ENCODE results near the gene ELK4. TPM values are rescaled to one million over a fixed set of nuclear protein-coding genes. Genes with fewer than 3 reads are reported as not detected.

Gene ELK4, protein sequence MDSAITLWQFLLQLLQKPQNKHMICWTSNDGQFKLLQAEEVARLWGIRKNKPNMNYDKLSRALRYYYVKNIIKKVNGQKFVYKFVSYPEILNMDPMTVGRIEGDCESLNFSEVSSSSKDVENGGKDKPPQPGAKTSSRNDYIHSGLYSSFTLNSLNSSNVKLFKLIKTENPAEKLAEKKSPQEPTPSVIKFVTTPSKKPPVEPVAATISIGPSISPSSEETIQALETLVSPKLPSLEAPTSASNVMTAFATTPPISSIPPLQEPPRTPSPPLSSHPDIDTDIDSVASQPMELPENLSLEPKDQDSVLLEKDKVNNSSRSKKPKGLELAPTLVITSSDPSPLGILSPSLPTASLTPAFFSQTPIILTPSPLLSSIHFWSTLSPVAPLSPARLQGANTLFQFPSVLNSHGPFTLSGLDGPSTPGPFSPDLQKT
- total RNA-seq = 23.2 and 35.2 TPM in 2 replicates

DNA sequence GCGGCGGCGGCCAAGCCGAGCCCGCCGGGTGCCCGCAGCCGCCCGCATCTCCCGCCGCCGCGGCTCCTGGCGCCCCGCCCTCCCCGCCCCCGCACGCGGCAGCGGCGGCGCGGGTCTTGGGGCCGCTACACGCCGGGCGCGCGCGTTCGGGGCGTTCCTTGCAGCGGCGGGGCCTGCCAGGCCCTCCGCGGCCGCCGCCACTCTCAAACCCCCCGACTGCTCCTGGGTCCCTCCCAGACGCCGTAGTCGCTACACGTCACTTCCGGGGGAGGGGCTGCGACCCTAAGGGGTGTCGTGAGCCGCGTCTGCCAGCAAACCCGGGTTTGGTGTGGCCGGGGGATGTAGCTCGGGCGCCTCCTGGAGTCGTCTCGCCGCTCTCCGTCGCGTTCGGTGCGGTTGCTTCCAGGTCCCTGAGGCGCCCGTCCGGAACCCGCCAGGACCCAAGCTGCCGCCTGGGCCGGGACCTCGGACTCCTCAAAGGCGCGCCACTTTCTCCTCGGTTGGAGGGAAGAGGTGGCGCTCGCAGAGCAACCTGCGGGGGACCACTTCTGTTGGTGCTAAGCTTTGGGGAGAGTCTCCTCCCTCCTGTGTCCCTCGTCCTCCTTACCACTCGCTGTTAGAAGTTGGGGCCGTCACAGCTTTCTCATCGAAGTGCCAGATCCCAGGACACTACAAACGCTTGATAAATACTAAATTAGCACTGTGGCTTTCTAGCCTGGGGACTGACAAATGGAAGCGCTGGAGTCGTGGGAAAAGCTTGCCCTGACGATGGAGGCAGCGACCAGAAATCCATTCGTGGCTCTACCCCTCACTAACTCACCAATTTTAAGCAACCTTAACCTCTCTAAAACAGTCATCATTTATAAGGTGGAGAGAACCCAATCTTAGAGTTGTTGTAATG is at the start of gene ELK4:
Gene ELK4, minus strand, starts transcription at position 244 of the 901 bp plus-strand sequence. CDS start 8,129 bp downstream, outside the sequence.
- no peak for DNase-seq (ENCODE audit: extremely low read depth, low read depth, low spot score)

GRCh38 chr1:205681364-205681763 is 49.6 kb upstream of the ELK4 start:
- no peak for DNase-seq (ENCODE audit: extremely low read depth, low read depth, low spot score)

GRCh38 chr1:205680073-205680851 is 48.5 kb upstream of the ELK4 start, which contains the start of gene SLC45A3:
SLC45A3 (minus strand) TSS chr1:205680509; CDS start chr1:205664656, 15,853 bp downstream.
- DNase-seq (ENCODE audit: extremely low read depth, low read depth, low spot score) = no peak

DNA sequence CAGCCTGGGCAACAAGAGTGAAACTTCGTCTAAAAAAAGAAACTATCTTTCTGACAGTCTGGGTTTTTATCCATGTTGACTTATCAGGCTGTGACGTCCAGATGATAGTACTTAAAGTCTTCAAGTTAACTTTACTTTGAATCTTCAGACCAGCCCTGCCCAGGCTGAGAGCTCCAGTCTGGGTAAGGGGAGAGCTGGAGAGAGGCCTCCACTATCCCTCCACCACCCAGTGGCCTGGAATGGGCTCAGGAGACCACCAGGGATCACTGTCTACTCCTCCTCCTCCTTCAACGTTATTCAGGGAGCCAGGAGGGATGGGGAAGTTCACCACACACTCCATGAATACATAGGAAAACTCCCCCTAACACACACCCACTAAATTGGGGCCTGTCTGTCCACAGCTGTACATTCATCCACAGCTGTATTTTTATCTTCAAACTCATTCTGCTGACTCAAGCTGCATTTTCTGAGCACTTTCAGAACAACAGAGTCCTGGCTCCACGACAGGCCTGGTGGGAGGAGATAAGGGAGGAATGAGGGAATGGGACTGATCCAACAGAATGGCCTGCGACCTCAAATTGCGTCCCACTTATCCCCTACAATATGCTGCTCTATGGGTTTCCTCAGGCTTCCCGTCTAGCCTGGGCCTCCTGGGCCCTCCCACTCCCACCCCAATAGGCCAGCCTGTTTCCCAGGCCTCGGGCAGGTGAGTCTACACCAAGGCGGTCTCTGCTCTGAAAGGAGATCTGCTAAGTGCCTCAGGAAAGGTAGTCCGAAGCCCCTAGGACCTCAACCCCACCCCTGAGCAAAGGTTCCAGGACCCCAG is 46.7 kb upstream of the ELK4 start:
- DNase-seq (ENCODE audit: extremely low read depth, low read depth, low spot score) = no peak

DNA sequence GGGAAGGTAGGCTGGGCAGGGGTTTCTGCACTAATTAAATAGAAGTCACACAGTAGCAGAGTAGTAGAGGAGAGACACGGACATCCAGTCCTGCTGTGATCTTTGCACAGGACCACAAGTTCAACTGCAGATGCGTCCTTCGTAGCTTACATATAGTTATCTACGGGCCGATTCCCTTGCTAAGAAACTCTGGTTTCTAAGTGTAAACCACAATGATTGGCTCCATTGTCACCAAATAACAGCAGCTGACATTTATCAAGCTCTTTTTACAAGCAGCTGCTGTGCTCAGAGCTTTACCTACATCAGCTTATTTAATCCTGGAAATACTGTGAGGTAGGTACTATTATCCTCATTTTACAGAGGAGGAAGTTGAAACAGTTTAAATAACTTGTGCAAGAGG is 45.4 kb upstream of the ELK4 start:
- no peak for DNase-seq (ENCODE audit: extremely low read depth, low read depth, low spot score)

- DNase-seq (ENCODE audit: extremely low read depth, low read depth, low spot score) = no peak
Observed at GRCh38 chr1:205676597-205676996, 44.8 kb upstream of the ELK4 start.

GRCh38 chr1:205676002-205676401 is 44.2 kb upstream of the ELK4 start:
- no peak for DNase-seq (ENCODE audit: extremely low read depth, low read depth, low spot score)

DNA sequence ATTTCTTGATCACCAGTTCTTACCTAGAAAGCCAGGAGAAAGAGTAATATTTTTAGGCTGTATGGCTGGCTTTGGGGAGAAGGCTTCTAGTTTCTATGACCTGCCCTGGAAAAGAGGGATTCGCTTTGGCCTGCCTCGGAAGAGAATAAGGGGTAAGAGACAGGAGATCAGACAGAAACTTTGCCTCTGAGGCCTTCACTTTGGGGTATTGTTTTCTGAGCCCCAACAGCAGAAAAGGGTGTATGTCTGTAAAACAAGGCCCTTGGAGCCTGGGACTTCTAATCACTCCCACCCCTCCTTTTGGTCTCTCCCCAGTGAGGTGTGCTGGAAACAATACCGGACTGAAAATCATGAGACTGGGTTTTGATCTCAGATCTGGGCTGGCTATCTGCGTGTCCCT is 43.4 kb upstream of the ELK4 start:
- DNase-seq (ENCODE audit: extremely low read depth, low read depth, low spot score) = no peak

DNA sequence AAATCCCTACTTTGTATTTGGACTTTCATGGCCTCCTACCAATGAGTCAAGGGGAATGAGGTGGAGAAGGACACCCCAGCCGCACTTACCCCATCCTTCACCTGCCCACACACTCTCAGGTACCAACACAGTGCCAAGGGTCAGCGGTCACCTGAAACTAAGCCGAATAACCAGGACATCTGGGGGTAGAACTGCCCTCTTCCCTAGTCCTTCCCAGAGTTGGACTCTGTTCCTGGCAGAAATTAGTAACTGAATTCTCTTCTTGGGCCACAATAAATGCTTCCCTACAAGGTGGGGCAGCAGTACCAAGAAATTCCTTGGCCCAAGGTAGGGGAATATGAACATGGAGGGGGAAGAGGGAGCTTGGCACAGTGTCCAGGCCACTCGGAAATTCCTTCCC is 41.2 kb upstream of the ELK4 start:
- no peak for DNase-seq (ENCODE audit: extremely low read depth, low read depth, low spot score)

DNA sequence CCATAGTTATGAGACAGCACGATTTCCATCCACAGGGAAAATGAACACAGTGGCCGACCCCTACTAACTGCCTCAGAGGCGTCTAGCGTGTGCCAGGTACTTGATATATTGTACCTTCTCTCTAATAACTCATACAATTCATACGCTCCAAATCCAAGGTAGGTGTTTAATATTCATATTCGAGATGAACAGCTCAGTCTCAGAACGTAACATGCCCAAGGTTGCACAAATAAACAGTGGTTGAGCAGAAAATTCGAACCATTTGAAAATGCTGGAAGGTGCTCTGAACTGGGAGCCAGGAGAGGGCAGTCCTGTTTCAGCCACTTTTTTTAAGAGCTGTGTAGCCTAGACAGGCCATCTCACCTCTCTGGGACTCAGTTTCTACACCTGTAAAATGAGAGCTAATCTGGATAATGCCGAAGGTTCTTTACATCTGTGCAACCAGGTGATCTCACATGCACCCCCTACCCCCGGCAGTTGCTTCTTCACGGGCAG is 40.6 kb upstream of the ELK4 start:
- DNase-seq (ENCODE audit: extremely low read depth, low read depth, low spot score) = no peak

DNA sequence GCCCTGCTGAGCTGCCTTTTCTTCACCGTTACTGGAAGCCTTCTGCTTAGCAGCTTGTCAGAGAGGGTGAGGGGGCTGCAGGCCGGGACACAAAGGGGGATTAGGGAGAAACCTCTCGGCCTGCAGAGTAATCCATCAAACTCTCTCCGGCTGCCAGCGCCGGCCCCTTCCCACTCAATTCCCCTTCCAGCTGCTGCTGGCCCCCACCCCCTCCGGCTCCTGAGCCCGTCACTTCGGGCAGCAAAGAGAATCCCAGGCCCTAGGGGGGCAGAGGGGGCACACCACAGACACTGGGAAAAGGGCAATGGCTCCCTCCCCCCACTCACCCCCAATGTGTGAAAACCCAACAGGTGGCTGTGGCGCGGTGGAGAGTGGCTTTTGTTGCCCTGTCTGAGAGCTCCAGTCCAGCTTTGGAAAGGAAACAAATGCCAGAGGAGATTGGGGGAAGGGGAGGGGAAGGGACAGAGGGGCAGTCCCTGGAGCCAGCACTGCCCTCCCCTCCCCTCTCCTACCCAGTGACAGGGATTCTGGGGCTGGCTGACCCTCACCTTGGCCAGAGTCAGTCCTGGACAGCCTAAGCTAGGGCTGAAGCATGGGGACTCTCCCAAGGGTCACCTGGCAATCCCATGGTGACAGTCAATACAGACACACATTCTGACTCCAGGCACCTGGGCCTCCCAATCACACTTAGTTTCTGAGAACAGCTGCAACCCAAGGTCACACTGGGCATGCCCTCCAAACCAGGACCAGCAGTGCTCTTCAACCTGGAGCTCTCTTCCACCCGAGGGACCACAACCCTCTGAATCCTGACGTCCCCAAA is 39.0 kb upstream of the ELK4 start:
- DNase-seq (ENCODE audit: extremely low read depth, low read depth, low spot score) = no peak

GRCh38 chr1:205670150-205670446 is 38.3 kb upstream of the ELK4 start:
- DNase-seq (ENCODE audit: extremely low read depth, low read depth, low spot score) = no peak

DNA sequence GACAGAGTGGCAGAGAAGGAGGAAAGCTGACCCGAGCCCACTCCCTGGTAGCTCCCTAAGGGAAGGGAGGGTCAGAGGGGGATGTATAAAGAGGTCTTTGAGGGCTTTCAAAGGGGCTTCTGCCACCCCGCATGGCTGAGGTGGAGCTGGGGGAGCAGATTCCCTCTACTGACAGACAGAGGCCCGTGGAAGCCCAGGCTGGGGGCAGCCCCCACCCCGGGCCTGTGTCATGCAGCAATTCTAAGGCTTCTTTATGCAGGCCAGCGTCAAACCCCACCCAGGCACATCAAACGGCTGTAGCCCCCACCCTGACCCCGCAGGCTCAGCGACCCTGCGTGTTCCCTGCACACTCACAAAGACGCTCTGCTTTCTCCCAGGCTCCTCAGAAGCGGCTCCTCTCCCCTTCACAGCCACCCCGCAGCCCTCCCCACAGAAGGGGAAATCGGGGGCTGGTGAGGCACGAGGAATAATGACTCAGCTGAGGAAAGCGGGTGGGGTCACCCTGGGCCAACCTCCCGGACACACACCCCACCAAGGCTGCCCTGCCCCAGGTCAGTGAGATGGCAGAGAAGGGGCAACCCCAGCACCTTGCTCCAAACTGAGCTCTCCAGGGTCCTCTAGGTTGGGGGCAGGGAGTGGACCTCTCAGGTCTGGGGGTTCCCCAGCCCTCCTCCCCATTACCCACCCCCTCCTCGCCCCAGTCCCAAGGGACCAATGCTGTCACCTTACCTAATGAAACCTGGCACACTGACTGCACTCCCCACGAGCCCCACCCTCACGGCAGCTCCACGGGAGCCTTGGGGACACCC is 37.7 kb upstream of the ELK4 start:
- DNase-seq (ENCODE audit: extremely low read depth, low read depth, low spot score) = no peak

- no peak for DNase-seq (ENCODE audit: extremely low read depth, low read depth, low spot score)
Observed at GRCh38 chr1:205668951-205669340, 37.1 kb upstream of the ELK4 start.

DNA sequence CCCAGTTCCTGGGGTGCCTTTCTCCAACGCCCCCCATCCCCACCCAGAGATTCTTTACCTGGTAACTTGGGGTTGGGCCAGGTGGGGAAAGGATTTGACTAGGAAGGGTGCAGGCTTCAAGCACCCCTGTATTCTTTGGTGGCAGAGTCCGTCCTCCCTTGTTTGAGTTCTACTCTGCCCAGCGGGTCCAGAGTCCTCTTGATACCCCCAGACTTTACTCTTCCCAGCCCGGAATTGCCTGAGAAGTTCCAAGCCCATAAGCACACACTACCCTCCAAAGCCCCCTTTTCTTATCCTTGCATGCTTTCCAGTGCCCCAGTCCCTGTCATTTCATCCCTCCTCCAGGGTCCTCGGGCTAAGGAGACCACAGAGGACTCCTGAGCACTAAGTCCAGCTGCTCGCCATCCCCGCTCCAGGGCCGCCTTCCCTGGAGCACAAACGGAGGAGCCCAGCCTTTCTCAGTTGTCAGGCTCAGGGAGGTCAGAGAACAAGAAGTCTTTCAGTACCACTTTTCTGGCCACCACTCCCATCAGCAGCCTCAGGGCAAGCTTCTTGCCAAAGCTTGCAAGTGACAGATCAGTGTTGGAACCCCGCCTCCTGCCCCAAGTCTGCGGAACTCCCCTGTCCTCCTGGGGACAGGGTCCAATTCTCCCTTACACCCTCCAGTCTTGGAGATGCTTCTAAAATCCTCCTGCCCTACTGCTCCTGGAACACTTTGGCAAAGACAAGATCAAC is 36.3 kb upstream of the ELK4 start:
- DNase-seq (ENCODE audit: extremely low read depth, low read depth, low spot score) = no peak

DNA sequence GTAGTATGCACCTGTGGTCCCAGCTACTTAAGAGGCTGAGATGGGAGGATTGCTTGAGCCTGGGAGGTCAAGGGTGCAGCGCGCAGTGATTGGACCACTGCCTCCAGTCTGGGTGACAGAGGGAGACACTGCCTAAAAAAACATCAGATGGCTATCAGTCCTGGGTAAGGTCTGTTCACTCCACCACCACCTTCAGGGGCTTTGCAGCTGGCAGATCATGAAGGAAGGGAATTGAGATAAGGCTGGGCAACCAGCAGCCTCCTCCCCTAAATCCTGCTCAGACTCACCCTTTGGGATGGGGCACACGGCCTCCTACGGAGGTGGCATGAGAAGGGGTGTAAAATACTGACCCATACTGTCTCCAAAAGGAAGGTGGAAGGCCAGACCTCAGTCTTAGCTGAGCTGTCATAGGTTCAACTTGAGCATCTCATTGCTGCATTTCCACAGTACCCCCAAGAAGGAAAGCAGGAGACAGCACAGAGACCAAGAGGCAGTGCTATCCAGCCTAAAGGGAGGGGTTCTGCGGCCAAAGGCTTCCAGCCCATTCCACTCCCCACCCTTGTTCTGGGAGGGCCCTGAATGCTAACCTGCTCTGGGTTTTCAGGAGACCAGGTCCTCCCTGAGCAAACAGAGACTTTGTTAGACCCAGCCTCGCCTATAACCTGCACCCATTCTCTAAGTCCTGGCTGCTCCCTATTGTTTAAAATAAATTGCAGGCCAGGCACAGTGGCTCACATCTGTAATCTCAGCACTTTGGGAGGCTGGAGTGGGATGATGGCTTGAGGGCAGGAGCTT is 34.8 kb upstream of the ELK4 start:
- no peak for DNase-seq (ENCODE audit: extremely low read depth, low read depth, low spot score)
